ENCODE measurements around the gene RBFOX1.

- TF ChIP-seq, protein P1, sequence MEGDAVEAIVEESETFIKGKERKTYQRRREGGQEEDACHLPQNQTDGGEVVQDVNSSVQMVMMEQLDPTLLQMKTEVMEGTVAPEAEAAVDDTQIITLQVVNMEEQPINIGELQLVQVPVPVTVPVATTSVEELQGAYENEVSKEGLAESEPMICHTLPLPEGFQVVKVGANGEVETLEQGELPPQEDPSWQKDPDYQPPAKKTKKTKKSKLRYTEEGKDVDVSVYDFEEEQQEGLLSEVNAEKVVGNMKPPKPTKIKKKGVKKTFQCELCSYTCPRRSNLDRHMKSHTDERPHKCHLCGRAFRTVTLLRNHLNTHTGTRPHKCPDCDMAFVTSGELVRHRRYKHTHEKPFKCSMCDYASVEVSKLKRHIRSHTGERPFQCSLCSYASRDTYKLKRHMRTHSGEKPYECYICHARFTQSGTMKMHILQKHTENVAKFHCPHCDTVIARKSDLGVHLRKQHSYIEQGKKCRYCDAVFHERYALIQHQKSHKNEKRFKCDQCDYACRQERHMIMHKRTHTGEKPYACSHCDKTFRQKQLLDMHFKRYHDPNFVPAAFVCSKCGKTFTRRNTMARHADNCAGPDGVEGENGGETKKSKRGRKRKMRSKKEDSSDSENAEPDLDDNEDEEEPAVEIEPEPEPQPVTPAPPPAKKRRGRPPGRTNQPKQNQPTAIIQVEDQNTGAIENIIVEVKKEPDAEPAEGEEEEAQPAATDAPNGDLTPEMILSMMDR (IDR thresholded peaks at IDR 0.05), result no peak
- TF ChIP-seq ZFX (IDR thresholded peaks at IDR 0.05; ENCODE audit: borderline replicate concordance), result no peak
These were observed 105.2 kb downstream of the RBFOX1 start for GRCh38 chr16:7437843-7438242.
